Kidney (tissue), 14 donors: ENCODE measurements around the gene SVIL. TPM values are rescaled to one million over a fixed set of nuclear protein-coding genes. Genes with fewer than 3 reads are reported as not detected.
"Not testable (repeated sequence)": the region's sequence is repeated elsewhere in the genome, so short reads cannot be mapped to it uniquely, and the experiment has no call there.

Experiments used
- DNase-seq, 5 donors: peaks; one replicate each; pipeline ENCODE4 v3.0.0-alpha.2; 2013 to 2020
- FAIRE-seq: peaks from 2 replicates; lab custom pipeline; 2012; peaks lifted over from hg19 to GRCh38; lab: Jason Lieb, UNC
- H3K27ac ChIP-seq, 2 donors: one replicate each; pipeline ENCODE4 v1.7.0; 2013; ENCODE audit warnings: low read depth in 2 of 2, low read length in 2 of 2, inconsistent platforms in 1 of 2
- H3K27me3 ChIP-seq: one replicate; pipeline ENCODE4 v1.7.1; 2013; ENCODE audit warnings: low read length, inconsistent platforms; ENCODE audit not compliant: control insufficient read depth, insufficient read depth
- H3K36me3 ChIP-seq, 3 donors: one replicate each; pipeline versions ENCODE4 v1.7.0 to v1.7.1; 2013; ENCODE audit warnings: low read length in 3 of 3, control low read depth in 1 of 3, inconsistent platforms in 1 of 3; ENCODE audit not compliant: insufficient read depth in 3 of 3, control insufficient read depth in 2 of 3
- H3K4me1 ChIP-seq, 3 donors: one replicate each; pipeline versions ENCODE4 v1.7.0 to v1.7.1; 2013; ENCODE audit warnings: low read length in 3 of 3, inconsistent platforms in 1 of 3, low read depth in 1 of 3; ENCODE audit not compliant: control insufficient read depth in 2 of 3, insufficient read depth in 2 of 3
- H3K4me3 ChIP-seq, 3 donors: one replicate each; pipeline versions ENCODE4 v1.7.0 to v1.8.1; 2013; ENCODE audit warnings: low read length in 3 of 3, control low read depth in 1 of 3, inconsistent platforms in 1 of 3
- H3K9ac ChIP-seq, 3 donors: one replicate each; pipeline versions ENCODE4 v1.7.0 to v1.7.1; 2013; ENCODE audit warnings: low read length in 3 of 3, control low read depth in 1 of 3, inconsistent platforms in 1 of 3
- H3K9me3 ChIP-seq, 3 donors: one replicate each; pipeline versions ENCODE4 v1.7.0 to v1.7.1; 2013; ENCODE audit warnings: low read length in 3 of 3, control low read depth in 1 of 3, inconsistent platforms in 1 of 3; ENCODE audit not compliant: control insufficient read depth in 2 of 3, insufficient read depth in 1 of 3
- intact Hi-C: fragments of 100-400 bp; cut with DNase I; formaldehyde crosslinking; loops from one replicate; pipeline ENCODE4 v1.11.1; 2022
- polyA plus RNA-seq: library from polyadenylated mRNA; stranded (reverse); fragments of 350-450 nt; fragmentation: Illumina TruSeq; extraction: RNeasy Lipid Tissue Mini Kit (QIAGEN cat#74804); gene quantifications from one replicate; pipeline ENCODE4 v1.2.3, GENCODE V29; 2014; ENCODE audit warnings: low read depth, low replicate concordance; ENCODE audit not compliant: insufficient read depth
- total RNA-seq: library from RNA; stranded (reverse); fragmentation: NEBNext Ultra II Directional; extraction: Animal tissue kit (Norgen Biotek cat#: 25700); gene quantifications from one replicate; pipeline ENCODE4 v1.2.1, GENCODE V29; 2021
- TF ChIP-seq, protein P1 (sequence below): IDR thresholded peaks from 3 replicates; pipeline ENCODE4 v1.5.1; 2012; ENCODE audit warnings: mild to moderate bottlenecking, moderate library complexity, borderline replicate concordance; ENCODE audit not compliant: insufficient read depth; ENCODE audit errors: extremely low read depth
- donor health status: control.
- donor health status: control.
- donor health status: control.
- donor health status: control.
- donor health status: control.
- donor health status: DM: yes; HTN: yes; CAD: no.
- donor health status: Normal renal cell carcinoma (clear cell type).

Gene SVIL
- total and polyA plus RNA-seq, 2 donors from 2014 or later, result 7.4 to 94.4 TPM

GRCh38 chr10:29555091-29555745 lies 79.6 kb downstream of the SVIL start:
- intact Hi-C loops, result no loop called here
- Histone ChIP-seq H3K4me3 (no peak overlapping the region), H3K36me3 (peaks cover 0 to 24% (median 12%) of the 10 kb centered on the region in 3 donors), H3K27me3 (no peaks in the 10 kb centered on the region), H3K9ac (no peak overlapping the region), H3K4me1 (no peaks in the 10 kb centered on the region), H3K9me3 (no peaks in the 10 kb centered on the region), H3K27ac (no peak overlapping the region)
- DNase-seq (no peak), FAIRE-seq (no peak)
- TF ChIP-seq, protein P1, sequence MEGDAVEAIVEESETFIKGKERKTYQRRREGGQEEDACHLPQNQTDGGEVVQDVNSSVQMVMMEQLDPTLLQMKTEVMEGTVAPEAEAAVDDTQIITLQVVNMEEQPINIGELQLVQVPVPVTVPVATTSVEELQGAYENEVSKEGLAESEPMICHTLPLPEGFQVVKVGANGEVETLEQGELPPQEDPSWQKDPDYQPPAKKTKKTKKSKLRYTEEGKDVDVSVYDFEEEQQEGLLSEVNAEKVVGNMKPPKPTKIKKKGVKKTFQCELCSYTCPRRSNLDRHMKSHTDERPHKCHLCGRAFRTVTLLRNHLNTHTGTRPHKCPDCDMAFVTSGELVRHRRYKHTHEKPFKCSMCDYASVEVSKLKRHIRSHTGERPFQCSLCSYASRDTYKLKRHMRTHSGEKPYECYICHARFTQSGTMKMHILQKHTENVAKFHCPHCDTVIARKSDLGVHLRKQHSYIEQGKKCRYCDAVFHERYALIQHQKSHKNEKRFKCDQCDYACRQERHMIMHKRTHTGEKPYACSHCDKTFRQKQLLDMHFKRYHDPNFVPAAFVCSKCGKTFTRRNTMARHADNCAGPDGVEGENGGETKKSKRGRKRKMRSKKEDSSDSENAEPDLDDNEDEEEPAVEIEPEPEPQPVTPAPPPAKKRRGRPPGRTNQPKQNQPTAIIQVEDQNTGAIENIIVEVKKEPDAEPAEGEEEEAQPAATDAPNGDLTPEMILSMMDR, result no peak

DNA sequence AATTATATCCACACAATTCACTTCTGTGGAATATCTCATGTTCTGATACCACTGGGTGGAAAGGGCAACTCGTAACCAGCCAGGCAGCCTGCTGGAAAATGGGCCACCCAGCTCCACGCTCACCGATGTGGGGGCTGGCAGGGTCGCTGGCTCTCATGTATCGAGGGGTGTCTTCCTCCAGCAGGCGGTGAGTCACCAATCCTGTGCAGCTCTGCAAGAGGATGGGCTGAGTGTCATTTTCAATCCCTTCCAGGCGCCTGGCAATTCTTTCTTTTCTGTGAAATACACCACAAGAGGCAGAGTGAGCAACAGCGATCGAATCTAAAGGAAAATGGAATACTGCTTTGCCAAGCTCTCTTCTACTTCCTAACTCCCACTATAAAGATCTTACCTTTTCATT lies 80.1 kb downstream of the SVIL start:
- no peak for FAIRE-seq
- Histone ChIP-seq H3K9ac (no peak overlapping the region), H3K4me1 (no peaks in the 10 kb centered on the region), H3K27ac (no peak overlapping the region), H3K9me3 (no peaks in the 10 kb centered on the region), H3K36me3 (peaks cover 0 to 24% (median 12%) of the 10 kb centered on the region in 3 donors), H3K27me3 (no peaks in the 10 kb centered on the region), H3K4me3 (no peak overlapping the region)
- TF ChIP-seq, protein P1, result no peak
- intact Hi-C loops, result no loop called here
- DNase-seq, result peak in 1 of 5 donors; percentile 75

DNA sequence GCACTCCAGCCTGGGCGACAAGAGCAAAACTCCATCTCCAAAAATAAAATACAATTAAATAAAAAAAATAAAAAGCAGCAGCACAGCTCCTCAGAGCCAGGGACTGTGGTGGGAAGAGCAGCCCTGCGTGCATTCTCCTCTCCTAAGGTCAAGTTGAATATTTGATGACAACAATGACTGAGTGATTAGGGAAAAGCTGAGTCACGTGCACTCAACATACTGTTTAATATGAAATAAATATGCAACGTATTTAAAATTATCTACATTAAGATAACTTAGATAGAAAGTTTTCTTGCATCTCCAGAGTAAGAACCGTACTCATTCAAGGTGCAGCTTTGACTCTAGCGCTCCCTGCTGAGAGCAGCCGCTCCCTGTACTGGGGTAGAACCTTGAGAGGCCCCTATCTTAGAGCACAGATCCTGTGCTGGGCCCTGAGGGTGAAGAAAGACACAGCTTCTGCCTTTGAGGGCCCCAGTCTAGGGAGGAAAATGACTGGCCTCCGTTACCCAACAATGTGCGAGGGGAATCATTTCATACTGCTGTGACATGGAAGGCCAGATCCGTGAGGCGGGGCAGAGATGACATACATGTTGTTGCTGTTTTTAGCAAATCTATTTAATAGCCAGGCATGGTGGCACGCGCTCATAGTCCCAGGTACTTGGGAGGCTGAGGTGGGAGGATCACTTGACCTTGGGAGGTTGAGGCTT lies 81.1 kb downstream of the SVIL start:
- DNase-seq (no peak), FAIRE-seq (no peak)
- H3K27me3 ChIP-seq, result no peaks in the 10 kb centered on the region
- peaks cover 0 to 24% (median 12%) of the 10 kb centered on the region in 3 donors for H3K36me3 ChIP-seq
- intact Hi-C loops, result no loop called here
- TF ChIP-seq, protein P1, result no peak
- no peak overlapping the region for H3K27ac ChIP-seq
- no peaks in the 10 kb centered on the region for H3K4me1 ChIP-seq
- H3K9ac ChIP-seq, result no peak overlapping the region
- H3K4me3 ChIP-seq, result no peak overlapping the region
- no peaks in the 10 kb centered on the region for H3K9me3 ChIP-seq

DNA sequence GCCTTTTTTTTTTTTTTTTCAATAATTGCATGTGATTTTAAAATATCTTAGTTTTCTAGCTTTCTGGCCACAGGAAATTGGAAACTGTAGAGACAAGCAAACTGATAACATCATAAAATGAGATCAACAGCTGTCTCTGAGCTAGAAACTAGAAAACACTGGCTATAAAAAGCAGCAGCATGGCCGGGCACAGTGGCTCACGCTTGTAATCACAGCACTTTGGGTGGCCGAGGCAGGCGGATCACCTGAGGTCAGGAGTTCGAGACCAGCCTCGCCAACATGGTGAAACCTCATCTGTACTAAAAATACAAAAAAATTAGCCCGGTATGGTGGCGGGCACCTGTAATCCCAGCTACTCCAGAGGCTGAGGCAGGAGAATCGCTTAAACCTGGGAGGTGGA lies 81.7 kb downstream of the SVIL start:
- peaks cover 0 to 24% (median 12%) of the 10 kb centered on the region in 3 donors for H3K36me3 ChIP-seq
- intact Hi-C loops, H3K4me3 ChIP-seq, H3K9ac ChIP-seq, H3K27ac ChIP-seq, FAIRE-seq, H3K4me1 ChIP-seq, H3K27me3 ChIP-seq, H3K9me3 ChIP-seq, DNase-seq: not testable (repeated sequence)

DNA sequence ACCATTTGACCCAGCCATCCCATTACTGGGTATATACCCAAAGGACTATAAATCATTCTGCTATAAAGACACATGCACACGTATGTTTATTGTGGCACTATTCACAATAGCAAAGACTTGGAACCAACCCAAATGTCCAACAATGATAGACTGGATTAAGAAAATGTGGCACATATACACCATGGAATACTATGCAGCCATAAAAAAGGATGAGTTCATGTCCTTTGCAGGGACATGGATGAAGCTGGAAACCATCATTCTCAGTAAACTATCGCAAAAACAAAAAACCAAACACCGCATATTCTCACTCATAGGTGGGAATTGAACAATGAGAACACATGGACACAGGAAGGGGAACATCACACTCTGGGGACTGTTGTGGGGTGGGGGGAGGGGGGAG lies 85.3 kb downstream of the SVIL start:
- DNase-seq, H3K4me1 ChIP-seq, H3K9ac ChIP-seq, H3K27ac ChIP-seq, H3K27me3 ChIP-seq, H3K4me3 ChIP-seq, H3K9me3 ChIP-seq, intact Hi-C loops, FAIRE-seq: not testable (repeated sequence)
- peaks cover 0 to 21% (median 11%) of the 10 kb centered on the region in 3 donors for H3K36me3 ChIP-seq
